OCI-LY3 (cell line): Measurements from ENCODE around the gene APBB1IP.

ENCODE experiments used
- H2AFZ ChIP-seq: fragments of 200-600, 300-600 bp; shearing (Covaris generic); 2 replicates; pipeline ENCODE4 v1.6.0; 2014; ENCODE audit warnings: antibody characterized with exemption, low read depth, low read length
- H3K27ac ChIP-seq: fragments of 200-600, 300-600 bp; sonication (generic); 2 replicates; pipeline ENCODE4 v1.5.1; 2014; ENCODE audit warnings: mild to moderate bottlenecking, low read length, moderate library complexity, mixed read lengths
- H3K27me3 ChIP-seq: fragments of 200-600, 300-600 bp; sonication (generic); 2 replicates; pipeline ENCODE4 v1.6.1; 2014; ENCODE audit warnings: low read depth, low read length, mixed read lengths
- H3K36me3 ChIP-seq: fragments of 200-600, 300-600 bp; sonication (generic); replicated peaks from 2 replicates; pipeline ENCODE3; 2014; ENCODE audit warnings: low read depth, low read length, mixed read lengths
- H3K4me1 ChIP-seq: fragments of 300-600, 200-600 bp; sonication (generic); 2 replicates; pipeline ENCODE4 v1.6.1; 2014; ENCODE audit warnings: low read length, mixed read lengths
- H3K4me2 ChIP-seq: fragments of 200-600, 300-600 bp; sonication (generic); 2 replicates; pipeline ENCODE4 v1.6.1; 2014; ENCODE audit warnings: low read length, mixed read lengths
- H3K4me3 ChIP-seq: fragments of 300-600, 200-600 bp; sonication (generic); 2 replicates; pipeline ENCODE4 v1.5.1; 2014; ENCODE audit warnings: antibody characterized with exemption, mild to moderate bottlenecking, low read length, moderate library complexity
- H3K79me2 ChIP-seq: fragments of 300-600, 200-600 bp; shearing (Covaris generic); 2 replicates; pipeline ENCODE4 v1.6.1; 2014; ENCODE audit warnings: mild to moderate bottlenecking, low read length, mixed read lengths
- H3K9ac ChIP-seq: fragments of 300-600, 200-600 bp; shearing (Covaris generic); 2 replicates; pipeline ENCODE4 v1.6.0; 2014; ENCODE audit warnings: mild to moderate bottlenecking, low read length, moderate library complexity
- H3K9me3 ChIP-seq: fragments of 200-600, 300-600 bp; shearing (Covaris generic); 2 replicates; pipeline ENCODE4 v1.6.1; 2014; ENCODE audit warnings: low read length, mixed read lengths; ENCODE audit not compliant: insufficient read depth
- H4K20me1 ChIP-seq: fragments of 200-600, 300-600 bp; sonication (generic); 2 replicates; pipeline ENCODE4 v1.6.1; 2016; ENCODE audit warnings: low read length, mixed read lengths; ENCODE audit not compliant: insufficient read depth
- EZH2phosphoT487 ChIP-seq: fragments of 200-600 bp; shearing (Covaris generic); IDR thresholded peaks from 2 replicates; pipeline ENCODE4 v1.6.1; 2018; ENCODE audit warnings: antibody characterized with exemption, mixed run types, low read depth
- TF ChIP-seq, protein P1 (sequence below): fragments of 200-600, 300-600 bp; sonication (generic); IDR thresholded peaks from 2 replicates; pipeline ENCODE4 v1.5.1; 2014; ENCODE audit warnings: antibody characterized with exemption, low read length, low read depth

Gene APBB1IP

DNA sequence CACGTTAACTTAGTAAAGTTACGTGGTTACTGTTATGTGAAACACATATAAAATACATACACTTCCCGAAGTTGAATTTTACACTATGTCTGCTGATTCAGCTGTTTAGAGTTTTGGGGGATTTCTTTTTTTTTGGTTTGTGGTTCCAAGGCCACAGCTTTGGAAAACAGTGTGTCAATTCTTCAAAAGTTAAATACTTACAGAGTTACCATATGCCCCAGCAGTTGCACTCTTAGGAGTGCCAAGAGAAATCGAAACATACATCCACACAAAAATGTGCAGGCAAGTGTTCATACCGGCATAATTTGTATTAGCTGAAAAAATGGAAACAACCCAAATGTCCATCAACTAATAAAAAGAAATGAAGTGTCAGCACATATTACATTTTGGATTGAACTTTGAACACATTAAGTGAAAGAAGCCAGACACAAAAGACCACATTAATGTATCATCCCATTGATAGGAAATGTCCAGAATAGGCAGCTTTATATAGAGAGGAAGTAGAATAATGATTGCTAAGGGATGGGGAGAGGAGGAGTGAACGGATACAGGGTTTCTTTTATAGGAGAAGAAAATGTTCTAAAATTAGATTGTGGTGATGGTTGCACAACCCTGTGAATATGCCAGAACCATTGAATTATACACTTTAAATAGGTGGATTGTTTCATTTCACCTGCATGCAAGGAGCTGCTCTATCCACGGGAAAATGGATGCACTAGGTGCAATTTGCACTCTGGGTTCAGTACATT is 17.6 kb downstream of the APBB1IP start:
- Histone ChIP-seq H3K9ac (peak overlapping the region; percentile 72), H2AFZ (no peak overlapping the region), H3K4me2 (peak overlapping the region; percentile 90), H3K4me3 (peak overlapping the region; percentile 55), H3K36me3 (peaks cover 34% of the 10 kb centered on the region), H3K9me3 (no peaks in the 10 kb centered on the region), H4K20me1 (no peaks in the 10 kb centered on the region; the same call in 1 of the 2 replicates), H3K27me3 (no peaks in the 10 kb centered on the region), H3K27ac (peak overlapping the region; percentile 97), H3K79me2 (peaks cover 89% of the 10 kb centered on the region), H3K4me1 (peaks cover 46% of the 10 kb centered on the region)
- TF ChIP-seq, protein P1, sequence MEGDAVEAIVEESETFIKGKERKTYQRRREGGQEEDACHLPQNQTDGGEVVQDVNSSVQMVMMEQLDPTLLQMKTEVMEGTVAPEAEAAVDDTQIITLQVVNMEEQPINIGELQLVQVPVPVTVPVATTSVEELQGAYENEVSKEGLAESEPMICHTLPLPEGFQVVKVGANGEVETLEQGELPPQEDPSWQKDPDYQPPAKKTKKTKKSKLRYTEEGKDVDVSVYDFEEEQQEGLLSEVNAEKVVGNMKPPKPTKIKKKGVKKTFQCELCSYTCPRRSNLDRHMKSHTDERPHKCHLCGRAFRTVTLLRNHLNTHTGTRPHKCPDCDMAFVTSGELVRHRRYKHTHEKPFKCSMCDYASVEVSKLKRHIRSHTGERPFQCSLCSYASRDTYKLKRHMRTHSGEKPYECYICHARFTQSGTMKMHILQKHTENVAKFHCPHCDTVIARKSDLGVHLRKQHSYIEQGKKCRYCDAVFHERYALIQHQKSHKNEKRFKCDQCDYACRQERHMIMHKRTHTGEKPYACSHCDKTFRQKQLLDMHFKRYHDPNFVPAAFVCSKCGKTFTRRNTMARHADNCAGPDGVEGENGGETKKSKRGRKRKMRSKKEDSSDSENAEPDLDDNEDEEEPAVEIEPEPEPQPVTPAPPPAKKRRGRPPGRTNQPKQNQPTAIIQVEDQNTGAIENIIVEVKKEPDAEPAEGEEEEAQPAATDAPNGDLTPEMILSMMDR: no peak
- TF ChIP-seq EZH2phosphoT487: no peak

DNA sequence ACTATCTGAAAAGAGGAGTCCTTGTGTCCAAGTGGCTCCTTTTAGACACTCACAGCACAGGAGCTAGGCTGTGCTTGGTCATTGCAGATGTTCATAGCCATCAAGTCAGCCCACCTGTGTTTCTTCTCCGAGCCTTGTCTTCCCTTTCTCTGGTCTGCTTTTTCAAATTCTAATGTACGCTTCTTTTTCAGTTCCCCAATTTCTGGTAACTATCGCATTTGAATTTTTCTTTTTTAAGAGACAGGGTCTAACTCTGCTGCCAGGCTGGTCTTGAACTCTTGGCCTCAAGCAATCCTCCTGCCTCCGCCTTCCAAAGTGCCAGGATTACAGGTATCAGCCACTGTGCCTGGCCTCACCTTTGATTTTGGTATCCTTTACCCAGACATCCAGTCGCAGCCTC is 18.9 kb downstream of the APBB1IP start:
- H2AFZ ChIP-seq: no peak overlapping the region
- no peaks in the 10 kb centered on the region; the same call in 1 of the 2 replicates for H4K20me1 ChIP-seq
- no peaks in the 10 kb centered on the region for H3K9me3 ChIP-seq
- no peaks in the 10 kb centered on the region for H3K27me3 ChIP-seq
- H3K4me1 ChIP-seq: peaks cover 48% of the 10 kb centered on the region
- H3K4me2 ChIP-seq: peak overlapping the region; percentile 90
- H3K36me3 ChIP-seq: peaks cover 37% of the 10 kb centered on the region
- TF ChIP-seq, protein P1: no peak
- TF ChIP-seq EZH2phosphoT487: no peak
- H3K27ac ChIP-seq: peak overlapping the region; percentile 97
- H3K4me3 ChIP-seq: peak overlapping the region; percentile 64
- H3K9ac ChIP-seq: peak overlapping the region; percentile 72
- peaks cover 88% of the 10 kb centered on the region for H3K79me2 ChIP-seq

DNA sequence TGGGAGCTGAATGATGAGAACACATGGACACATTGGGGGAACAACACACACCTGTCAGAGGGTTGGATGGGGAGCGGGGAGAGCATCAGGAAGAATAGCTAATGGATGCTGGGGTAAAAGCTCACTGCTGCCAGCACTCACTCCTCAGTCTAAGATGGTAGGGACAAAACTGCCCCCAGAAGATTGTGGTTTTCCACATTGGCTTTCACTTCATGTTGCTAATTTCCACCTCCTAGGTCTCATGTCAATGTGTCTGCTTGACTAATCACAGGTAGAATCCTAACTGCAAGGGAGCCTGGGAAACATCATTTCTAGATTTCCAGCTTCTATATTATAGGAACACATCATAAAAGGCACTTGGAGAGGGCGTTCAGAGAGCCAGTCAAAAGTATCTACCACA is 22.6 kb downstream of the APBB1IP start:
- Histone ChIP-seq H3K9ac (no peak overlapping the region), H3K27me3 (no peaks in the 10 kb centered on the region), H3K27ac (no peak overlapping the region), H3K4me2 (no peak overlapping the region), H3K4me3 (no peak overlapping the region), H3K36me3 (peaks cover 30% of the 10 kb centered on the region), H4K20me1 (peaks cover 20% of the 10 kb centered on the region), H3K4me1 (peaks cover 59% of the 10 kb centered on the region), H3K79me2 (peaks cover 87% of the 10 kb centered on the region), H2AFZ (no peak overlapping the region), H3K9me3 (no peaks in the 10 kb centered on the region)
- TF ChIP-seq, protein P1: no peak
- TF ChIP-seq EZH2phosphoT487: no peak

DNA sequence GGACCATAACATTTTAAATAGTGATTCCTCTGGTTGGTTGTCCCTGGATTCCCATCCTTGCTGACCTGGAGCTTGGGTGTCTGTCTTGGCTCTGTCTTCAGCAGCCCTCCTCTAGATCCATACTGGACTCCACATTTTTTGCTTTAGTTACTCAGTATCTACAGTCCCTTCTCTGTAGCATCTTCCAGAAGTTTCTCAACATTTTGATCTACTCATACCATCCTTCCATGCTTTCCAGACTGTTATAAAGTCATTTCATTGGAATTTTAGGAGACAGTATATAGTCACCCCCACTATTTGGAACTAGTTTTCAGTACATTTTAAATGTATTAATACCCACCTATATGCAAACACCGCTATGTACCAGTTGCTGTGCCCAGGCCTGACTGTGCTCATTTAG is 25.8 kb downstream of the APBB1IP start:
- peaks cover 59% of the 10 kb centered on the region for H3K4me1 ChIP-seq
- peak overlapping the region; percentile 41; the same call in 1 of the 2 replicates for H3K9ac ChIP-seq
- TF ChIP-seq, protein P1: no peak
- TF ChIP-seq EZH2phosphoT487: no peak
- H3K36me3 ChIP-seq: peaks cover 38% of the 10 kb centered on the region
- H2AFZ ChIP-seq: no peak overlapping the region
- H3K4me3 ChIP-seq: no peak overlapping the region
- no peaks in the 10 kb centered on the region for H3K27me3 ChIP-seq
- peak overlapping the region; percentile 84 for H3K27ac ChIP-seq
- H3K79me2 ChIP-seq: peaks cover 92% of the 10 kb centered on the region
- H3K4me2 ChIP-seq: peak overlapping the region; percentile 69
- peaks cover 24% of the 10 kb centered on the region for H4K20me1 ChIP-seq
- no peaks in the 10 kb centered on the region for H3K9me3 ChIP-seq
